ENCODE results near the gene ARHGAP12. TPM values are rescaled to one million over a fixed set of nuclear protein-coding genes. Genes with fewer than 3 reads are reported as not detected.
A peak's percentile ranks its signal among the peaks of the same experiment; 100 is the strongest.

Gene ARHGAP12
- total RNA-seq, 1 donor from 2014 or later, result 21.7 TPM

- peak; percentile 98 for DNase-seq (ENCODE audit: low spot score)
- intact Hi-C loops (cut with DNase I), result loop anchor here (5.0 kb wide), 2 partner anchors 53 to 158 kb away; no protein-coding TSS in a partner anchor
Measured at GRCh38 chr10:31759799-31760626, 168.6 kb downstream of the ARHGAP12 start.

- intact Hi-C loops (cut with DNase I), result loop anchor here (5.0 kb wide), 1 partner anchor 52 kb away; no protein-coding TSS in a partner anchor
- no peak for DNase-seq (ENCODE audit: low spot score)
Measured at GRCh38 chr10:31759124-31759798, 169.4 kb downstream of the ARHGAP12 start.

GRCh38 chr10:31758495-31758894 is 170.1 kb downstream of the ARHGAP12 start:
- DNase-seq (ENCODE audit: low spot score), result no peak
- intact Hi-C loops (cut with DNase I), result loop anchor here (5.0 kb wide), 1 partner anchor 51 kb away; no protein-coding TSS in a partner anchor

- DNase-seq (ENCODE audit: low spot score), result no peak
- intact Hi-C loops (cut with DNase I), result loop anchor here (5.0 kb wide), 1 partner anchor 51 kb away; no protein-coding TSS in a partner anchor
Measured at GRCh38 chr10:31757831-31758230, 170.8 kb downstream of the ARHGAP12 start.

- DNase-seq (ENCODE audit: low spot score), result no peak
- intact Hi-C loops (cut with DNase I), result loop anchor here (5.0 kb wide), 1 partner anchor 50 kb away; no protein-coding TSS in a partner anchor
Measured at GRCh38 chr10:31757386-31757791, 171.2 kb downstream of the ARHGAP12 start.

GRCh38 chr10:31756729-31757110 is 171.9 kb downstream of the ARHGAP12 start:
- no peak for DNase-seq (ENCODE audit: low spot score)
- intact Hi-C loops (cut with DNase I), result loop anchor here (5.0 kb wide), 1 partner anchor 49 kb away; no protein-coding TSS in a partner anchor

- intact Hi-C loops (cut with DNase I), result loop anchor here (5.0 kb wide), 1 partner anchor 49 kb away; no protein-coding TSS in a partner anchor
- DNase-seq (ENCODE audit: low spot score), result no peak
Measured at GRCh38 chr10:31756101-31756728, 172.4 kb downstream of the ARHGAP12 start.

Other genes starting within 250 kb of the ARHGAP12 start
- gene KIF5B, start 127.6 kb upstream of the ARHGAP12 start, total RNA-seq, result 181 TPM